Keratinocyte (primary cell): ENCODE results near the gene FRY. TPM values are rescaled to one million over a fixed set of nuclear protein-coding genes. Genes with fewer than 3 reads are reported as not detected.

Source experiments
- DNase-seq: peaks from one replicate; pipeline ENCODE4 v3.0.0-alpha.2; 2011; ENCODE audit warnings: low read depth, missing footprints, low spot score
- FAIRE-seq: peaks from 2 replicates; lab custom pipeline; 2011; peaks lifted over from hg19 to GRCh38; lab: Jason Lieb, UNC
- H2AFZ ChIP-seq: 2 replicates; pipeline ENCODE4 v1.6.0; 2012; ENCODE audit warnings: low read length, control low read depth, inconsistent platforms; ENCODE audit not compliant: control insufficient read depth
- H3K27ac ChIP-seq: 2 replicates; pipeline ENCODE4 v1.5.1; 2011; ENCODE audit warnings: low read length; ENCODE audit not compliant: control insufficient read depth, insufficient read depth
- H3K27me3 ChIP-seq: 3 replicates; pipeline ENCODE4 v1.6.0; 2011; ENCODE audit warnings: low read length; ENCODE audit not compliant: control insufficient read depth, insufficient read depth; ENCODE audit errors: extremely low read depth
- H3K36me3 ChIP-seq, 2 experiments: 2 replicates in 1 of 2; 3 replicates in 1 of 2; pipeline ENCODE4 v1.5.1; 2011; ENCODE audit warnings: low read length in 2 of 2, mild to moderate bottlenecking in 1 of 2; ENCODE audit not compliant: control insufficient read depth in 2 of 2, insufficient read depth in 2 of 2; ENCODE audit errors: extremely low read depth in 1 of 2
- H3K4me1 ChIP-seq: 3 replicates; pipeline ENCODE4 v1.5.1; 2011; ENCODE audit warnings: low read length; ENCODE audit not compliant: control insufficient read depth, insufficient read depth; ENCODE audit errors: extremely low read depth
- H3K4me2 ChIP-seq: 3 replicates; pipeline ENCODE4 v1.6.0; 2011; ENCODE audit warnings: low read depth, low read length; ENCODE audit not compliant: control insufficient read depth, insufficient read depth; ENCODE audit errors: extremely low read depth
- H3K4me3 ChIP-seq, 3 experiments: fragments of 200-600 bp in 1 of 3; sonication (generic) in 1 of 3; 2 replicates in 2 of 3; 3 replicates in 1 of 3; pipeline ENCODE4 v1.5.1; 2011 to 2016; ENCODE audit warnings: low read length in 3 of 3, mild to moderate bottlenecking in 3 of 3, control low read depth in 2 of 3, inconsistent platforms in 1 of 3, low read depth in 1 of 3, mixed read lengths in 1 of 3, mixed run types in 1 of 3, moderate library complexity in 1 of 3; ENCODE audit not compliant: control insufficient read depth in 2 of 3, insufficient read depth in 2 of 3; ENCODE audit errors: extremely low read depth in 1 of 3
- H3K79me2 ChIP-seq: 2 replicates; pipeline ENCODE4 v1.6.0; 2012; ENCODE audit warnings: low read length; ENCODE audit not compliant: control insufficient read depth, insufficient read depth
- H3K9ac ChIP-seq: 3 replicates; pipeline ENCODE4 v1.6.0; 2011; ENCODE audit warnings: low read length; ENCODE audit not compliant: control insufficient read depth, insufficient read depth; ENCODE audit errors: extremely low read depth
- H3K9me1 ChIP-seq: 3 replicates; pipeline ENCODE4 v1.6.0; 2011; ENCODE audit warnings: low read length; ENCODE audit not compliant: control insufficient read depth, insufficient read depth; ENCODE audit errors: extremely low read depth
- H3K9me3 ChIP-seq: 2 replicates; pipeline ENCODE4 v1.5.1; 2012; ENCODE audit warnings: low read depth, low read length; ENCODE audit not compliant: control insufficient read depth
- H4K20me1 ChIP-seq: 3 replicates; pipeline ENCODE4 v1.6.0; 2011; ENCODE audit warnings: low read length; ENCODE audit not compliant: control insufficient read depth, insufficient read depth; ENCODE audit errors: extremely low read depth
- EZH2 ChIP-seq: IDR thresholded peaks from one replicate; pipeline ENCODE4 v1.6.1; 2012; ENCODE audit warnings: inconsistent platforms, mild to moderate bottlenecking, low read length, moderate library complexity
- dilution Hi-C: fragments of 300-500 bp; cut with MboI; formaldehyde crosslinking; loops from one replicate; pipeline ENCODE4 v1.7.0; 2020; ENCODE audit warnings: low sequenced_read_pairs; ENCODE audit not compliant: extremely low pct_ligation_motif_present
- polyA plus RNA-seq, 5 experiments: library from polyadenylated mRNA; depleted of rRNA in 3 of 5; stranded (reverse) in 3 of 5; stranded (forward) in 1 of 5; unstranded in 1 of 5; fragments of >200 nt; gene quantifications; 1 replicate in 1 of 5; 2 replicates in 3 of 5; 3 replicates in 1 of 5; pipeline versions ENCODE4 v1.2.1 to v1.2.3, GENCODE V29; 2011 to 2012; ENCODE audit warnings: missing spikeins in 2 of 5, low read depth in 1 of 5, low replicate concordance in 1 of 5
- TF ChIP-seq, protein P1 (sequence below), 3 experiments: IDR thresholded peaks in 1 of 3; conservative IDR thresholded peaks in 1 of 3; optimal IDR thresholded peaks in 1 of 3; 2 replicates in 2 of 3; 3 replicates in 1 of 3; pipeline versions ENCODE3 to v1.5.1; 2011; ENCODE audit warnings: low read length in 3 of 3, mild to moderate bottlenecking in 3 of 3, moderate library complexity in 2 of 3, control low read depth in 1 of 3, inconsistent platforms in 1 of 3; ENCODE audit not compliant: insufficient read depth in 2 of 3; ENCODE audit errors: extremely low read depth in 1 of 3

FRY gene
- polyA plus RNA-seq, 1 donor (not counting 4 experiments of a cell fraction or from before 2014, with no cell fraction given), result 0.80 TPM

DNA sequence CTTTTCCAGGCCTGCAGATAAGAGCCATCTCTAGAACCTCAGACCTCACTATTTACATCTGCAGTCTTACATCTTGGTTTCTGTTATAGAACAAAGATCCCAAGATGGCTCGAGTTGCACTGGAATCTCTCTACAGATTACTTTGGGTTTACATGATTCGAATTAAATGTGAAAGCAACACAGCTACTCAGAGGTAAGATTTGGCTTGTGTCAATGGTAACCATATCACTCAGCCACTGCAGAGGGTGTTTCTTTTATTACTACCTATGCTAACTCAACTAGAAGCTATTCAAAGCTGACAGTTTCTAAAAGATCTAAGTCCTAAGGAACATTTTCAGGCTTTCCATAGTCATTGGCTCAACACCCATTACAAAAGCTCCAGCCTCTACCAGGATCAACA lies 115.6 kb downstream of the FRY start:
- Histone ChIP-seq H3K4me3 (no peak overlapping the region), H3K36me3 (no peaks in the 10 kb centered on the region), H2AFZ (no peak overlapping the region), H3K4me1 (peaks cover 3% of the 10 kb centered on the region), H3K4me2 (no peak overlapping the region), H4K20me1 (no peaks in the 10 kb centered on the region), H3K27ac (no peak overlapping the region), H3K27me3 (no peaks in the 10 kb centered on the region), H3K79me2 (no peaks in the 10 kb centered on the region), H3K9me3 (no peaks in the 10 kb centered on the region), H3K9ac (no peak overlapping the region), H3K9me1 (no peaks in the 10 kb centered on the region)
- TF ChIP-seq, protein P1, sequence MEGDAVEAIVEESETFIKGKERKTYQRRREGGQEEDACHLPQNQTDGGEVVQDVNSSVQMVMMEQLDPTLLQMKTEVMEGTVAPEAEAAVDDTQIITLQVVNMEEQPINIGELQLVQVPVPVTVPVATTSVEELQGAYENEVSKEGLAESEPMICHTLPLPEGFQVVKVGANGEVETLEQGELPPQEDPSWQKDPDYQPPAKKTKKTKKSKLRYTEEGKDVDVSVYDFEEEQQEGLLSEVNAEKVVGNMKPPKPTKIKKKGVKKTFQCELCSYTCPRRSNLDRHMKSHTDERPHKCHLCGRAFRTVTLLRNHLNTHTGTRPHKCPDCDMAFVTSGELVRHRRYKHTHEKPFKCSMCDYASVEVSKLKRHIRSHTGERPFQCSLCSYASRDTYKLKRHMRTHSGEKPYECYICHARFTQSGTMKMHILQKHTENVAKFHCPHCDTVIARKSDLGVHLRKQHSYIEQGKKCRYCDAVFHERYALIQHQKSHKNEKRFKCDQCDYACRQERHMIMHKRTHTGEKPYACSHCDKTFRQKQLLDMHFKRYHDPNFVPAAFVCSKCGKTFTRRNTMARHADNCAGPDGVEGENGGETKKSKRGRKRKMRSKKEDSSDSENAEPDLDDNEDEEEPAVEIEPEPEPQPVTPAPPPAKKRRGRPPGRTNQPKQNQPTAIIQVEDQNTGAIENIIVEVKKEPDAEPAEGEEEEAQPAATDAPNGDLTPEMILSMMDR (optimal IDR thresholded peaks at IDR 0.05 in 1 of 3, IDR thresholded peaks at IDR 0.05 in 1 of 3, conservative IDR thresholded peaks at IDR 0.05 in 1 of 3; ENCODE audit: extremely low read depth in 1 of 3, insufficient read depth in 2 of 3, low read length in 3 of 3), result no peak
- no peak for TF ChIP-seq EZH2
- no peak for DNase-seq
- dilution Hi-C loops, result no loop called here
- FAIRE-seq, result no peak

DNA sequence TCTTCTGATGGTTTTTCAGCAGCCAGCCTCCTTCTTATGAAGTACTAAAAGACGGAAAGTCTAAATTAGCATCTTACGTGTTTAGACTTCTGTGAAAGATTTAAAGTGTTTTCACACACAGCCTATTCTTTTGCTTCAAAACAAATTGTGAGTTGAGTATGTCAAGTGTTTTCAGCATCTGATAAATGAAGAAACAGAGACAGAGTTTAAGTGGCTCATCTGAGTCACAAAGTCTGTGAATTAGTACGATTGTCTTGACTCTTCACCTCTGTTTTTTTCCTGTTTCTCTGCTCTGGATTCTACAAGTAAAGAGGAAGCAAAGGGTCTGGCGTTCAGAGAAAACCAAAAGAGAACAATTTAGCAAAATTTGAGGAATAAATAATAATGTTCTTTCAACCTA lies 116.4 kb downstream of the FRY start:
- Histone ChIP-seq H3K79me2 (no peaks in the 10 kb centered on the region), H3K36me3 (no peaks in the 10 kb centered on the region), H2AFZ (no peak overlapping the region), H3K9me3 (no peaks in the 10 kb centered on the region), H4K20me1 (no peaks in the 10 kb centered on the region), H3K27me3 (no peaks in the 10 kb centered on the region), H3K4me1 (no peaks in the 10 kb centered on the region), H3K9ac (no peak overlapping the region), H3K4me3 (no peak overlapping the region), H3K9me1 (no peaks in the 10 kb centered on the region), H3K27ac (no peak overlapping the region), H3K4me2 (no peak overlapping the region)
- dilution Hi-C loops, result no loop called here
- no peak for DNase-seq
- TF ChIP-seq, protein P1 (optimal IDR thresholded peaks at IDR 0.05 in 1 of 3, IDR thresholded peaks at IDR 0.05 in 1 of 3, conservative IDR thresholded peaks at IDR 0.05 in 1 of 3; ENCODE audit: extremely low read depth in 1 of 3, insufficient read depth in 2 of 3, low read length in 3 of 3), result no peak
- TF ChIP-seq EZH2, result no peak
- no peak for FAIRE-seq
